Activated T-helper 17 cell treated with anti-CD3 and anti-CD28 coated beads, Interleukin-2, amount 50 U/mL, for 72 hours (primary cell): ENCODE measurements around the gene GRAMD2B. TPM values are rescaled to one million over a fixed set of nuclear protein-coding genes. Genes with fewer than 3 reads are reported as not detected.
A peak's percentile ranks its signal among the peaks of the same experiment; 100 is the strongest.

Experiments
- ATAC-seq: fragments of 150-1000 bp; cut with Tn5 transposase; replicated peaks from 2 replicates; pipeline ENCODE4 v1.10.0; 2021; ENCODE audit warnings: mild to moderate bottlenecking, moderate library complexity
- H3K27ac Mint-ChIP-seq: one replicate; pipeline ENCODE4 v1.8.0; 2022; ENCODE audit warnings: mixed read lengths
- H3K27me3 Mint-ChIP-seq: one replicate; pipeline ENCODE4 v1.8.0; 2022; ENCODE audit warnings: mixed read lengths
- H3K36me3 Mint-ChIP-seq: one replicate; pipeline ENCODE4 v1.8.0; 2022; ENCODE audit warnings: low read depth, mild to moderate bottlenecking, mixed read lengths
- H3K4me1 Mint-ChIP-seq: one replicate; pipeline ENCODE4 v1.8.0; 2022; ENCODE audit warnings: mixed read lengths
- H3K4me3 Mint-ChIP-seq: one replicate; pipeline ENCODE4 v1.8.0; 2022; ENCODE audit warnings: mild to moderate bottlenecking, mixed read lengths
- H3K9me3 Mint-ChIP-seq: one replicate; pipeline ENCODE4 v1.8.0; 2022; ENCODE audit warnings: mixed read lengths
- total RNA-seq, 2 donors: library from RNA; stranded (reverse); gene quantifications; one replicate each; pipeline ENCODE4 v1.2.3, GENCODE V29; 2022

Gene GRAMD2B
- total RNA-seq, 2 donors from 2014 or later: 8.0 to 11.8 TPM

DNA sequence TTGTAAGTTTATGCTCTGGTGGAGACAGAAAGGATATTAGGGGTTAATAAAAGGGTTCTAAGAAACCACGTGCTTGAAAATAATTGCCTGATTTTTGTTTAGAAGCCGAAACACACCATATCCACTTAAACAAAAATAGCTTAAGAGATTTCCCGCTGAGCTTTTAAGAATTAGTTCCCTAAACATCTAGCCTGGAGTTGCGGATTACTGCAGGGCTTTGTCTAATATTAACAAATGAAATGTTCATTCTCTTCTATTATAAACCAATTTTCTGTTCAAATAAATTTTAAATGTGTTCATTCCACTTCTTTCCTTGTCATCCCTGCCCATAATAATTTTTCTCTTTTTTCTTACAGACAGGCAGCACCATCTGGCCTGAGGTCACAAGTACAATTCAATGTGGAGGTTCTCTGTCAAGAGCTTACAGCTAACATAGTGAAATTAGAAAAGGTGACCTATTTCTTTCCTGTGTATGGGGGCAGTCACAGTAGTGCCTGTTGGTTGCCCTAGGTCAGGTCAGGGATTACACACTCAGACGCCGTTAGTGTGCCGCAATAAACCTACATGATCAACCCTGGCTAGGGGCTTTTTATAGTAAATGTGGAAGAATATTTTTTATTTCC is 65.3 kb downstream of the GRAMD2B start:
- H3K4me3 Mint-ChIP-seq: no peak overlapping the region
- H3K27ac Mint-ChIP-seq: no peak overlapping the region
- H3K9me3 Mint-ChIP-seq: no peaks in the 10 kb centered on the region
- peaks cover 97% of the 10 kb centered on the region for H3K36me3 Mint-ChIP-seq
- H3K27me3 Mint-ChIP-seq: no peaks in the 10 kb centered on the region
- ATAC-seq: no peak
- no peaks in the 10 kb centered on the region for H3K4me1 Mint-ChIP-seq

DNA sequence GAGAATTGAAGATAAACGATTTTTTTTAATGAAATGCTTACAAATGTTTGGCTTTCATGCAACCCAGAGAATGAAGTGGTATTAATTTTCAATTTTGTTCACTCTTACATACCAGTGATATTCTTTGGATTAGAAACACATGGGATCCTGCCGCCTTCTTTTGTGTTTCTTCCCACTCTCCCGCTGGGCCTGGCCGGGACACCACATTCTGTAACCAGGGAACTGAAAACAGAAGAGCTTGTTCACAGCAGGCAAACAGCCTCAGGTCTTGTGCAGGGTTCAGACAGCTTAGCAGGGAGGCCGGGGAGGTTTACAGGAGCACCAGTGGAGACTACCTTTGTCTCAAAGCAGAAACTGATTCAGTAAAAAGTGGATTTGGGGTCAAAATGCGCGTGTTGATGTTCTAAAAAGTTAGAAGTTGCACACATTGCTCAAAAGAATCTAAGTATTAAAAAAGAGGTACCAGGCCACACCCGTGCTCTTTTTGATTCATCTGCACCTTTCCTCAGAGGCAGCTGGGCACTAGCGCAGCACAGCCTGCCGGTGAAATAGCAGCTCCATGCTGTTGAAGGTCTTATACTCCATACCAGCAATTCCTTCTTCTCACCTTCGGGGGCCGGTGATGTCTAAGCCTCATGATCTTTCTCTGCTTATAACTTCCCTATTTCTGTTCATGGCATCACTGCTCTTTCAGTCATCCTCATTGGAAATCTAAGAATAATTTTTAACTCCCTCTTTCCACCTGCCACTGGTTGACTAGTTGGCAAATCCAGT is 67.1 kb downstream of the GRAMD2B start:
- H3K27me3 Mint-ChIP-seq: no peaks in the 10 kb centered on the region
- H3K27ac Mint-ChIP-seq: peak overlapping the region; percentile 6
- peaks cover 80% of the 10 kb centered on the region for H3K36me3 Mint-ChIP-seq
- no peak for ATAC-seq
- no peaks in the 10 kb centered on the region for H3K9me3 Mint-ChIP-seq
- no peaks in the 10 kb centered on the region for H3K4me1 Mint-ChIP-seq
- H3K4me3 Mint-ChIP-seq: no peak overlapping the region

- Mint-ChIP-seq H3K27me3 (no peaks in the 10 kb centered on the region), H3K4me3 (no peak overlapping the region), H3K27ac (no peak overlapping the region), H3K9me3 (no peaks in the 10 kb centered on the region), H3K36me3 (peaks cover 54% of the 10 kb centered on the region), H3K4me1 (no peaks in the 10 kb centered on the region)
- no peak for ATAC-seq
These were observed 69.7 kb downstream of the GRAMD2B start for GRCh38 chr5:126492939-126493338.

DNA sequence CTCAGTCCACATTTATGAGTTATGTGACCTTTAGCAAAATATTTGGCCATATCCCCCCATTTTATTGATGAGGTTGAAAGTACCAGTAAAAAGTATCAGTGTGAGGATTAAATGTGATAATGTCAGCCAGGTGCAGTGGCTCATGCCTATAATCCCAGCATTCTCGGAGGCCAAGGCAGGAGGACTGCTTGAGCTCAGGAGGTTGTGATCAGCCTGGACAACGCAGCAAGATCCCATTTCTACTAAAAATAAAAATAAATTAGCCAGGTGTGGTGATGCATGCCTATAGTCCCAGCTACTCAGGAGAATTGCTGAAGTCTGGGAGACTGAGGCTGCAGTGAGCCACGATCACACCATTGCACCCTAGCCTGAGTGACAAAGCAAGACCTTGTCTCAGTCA is 71.2 kb downstream of the GRAMD2B start:
- Mint-ChIP-seq H3K9me3 (no peaks in the 10 kb centered on the region), H3K36me3 (peaks cover 40% of the 10 kb centered on the region), H3K4me1 (no peaks in the 10 kb centered on the region), H3K27me3 (no peaks in the 10 kb centered on the region), H3K27ac (no peak overlapping the region), H3K4me3 (no peak overlapping the region)
- ATAC-seq: no peak

DNA sequence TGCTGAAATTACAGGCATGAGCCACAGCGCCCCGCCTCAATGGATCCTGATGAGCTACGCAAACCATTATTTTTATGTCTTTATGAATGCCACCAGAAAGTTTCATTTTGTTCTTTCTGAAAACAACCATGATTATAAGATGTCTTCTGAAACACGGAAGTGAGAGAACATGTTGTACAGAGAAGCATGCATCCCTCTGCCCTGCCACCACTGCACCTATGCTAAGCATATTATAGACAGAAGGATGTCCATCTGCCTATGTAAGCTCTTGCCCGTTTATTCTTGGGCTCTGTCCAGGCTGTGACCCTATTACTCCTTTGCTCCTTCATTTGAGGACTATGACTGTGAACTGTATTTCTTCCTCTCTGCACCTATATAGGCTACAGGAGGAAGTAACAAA is 74.3 kb downstream of the GRAMD2B start:
- H3K27ac Mint-ChIP-seq: no peak overlapping the region
- H3K27me3 Mint-ChIP-seq: no peaks in the 10 kb centered on the region
- H3K4me3 Mint-ChIP-seq: no peak overlapping the region
- H3K9me3 Mint-ChIP-seq: no peaks in the 10 kb centered on the region
- ATAC-seq: no peak
- peaks cover 9% of the 10 kb centered on the region for H3K36me3 Mint-ChIP-seq
- no peaks in the 10 kb centered on the region for H3K4me1 Mint-ChIP-seq

DNA sequence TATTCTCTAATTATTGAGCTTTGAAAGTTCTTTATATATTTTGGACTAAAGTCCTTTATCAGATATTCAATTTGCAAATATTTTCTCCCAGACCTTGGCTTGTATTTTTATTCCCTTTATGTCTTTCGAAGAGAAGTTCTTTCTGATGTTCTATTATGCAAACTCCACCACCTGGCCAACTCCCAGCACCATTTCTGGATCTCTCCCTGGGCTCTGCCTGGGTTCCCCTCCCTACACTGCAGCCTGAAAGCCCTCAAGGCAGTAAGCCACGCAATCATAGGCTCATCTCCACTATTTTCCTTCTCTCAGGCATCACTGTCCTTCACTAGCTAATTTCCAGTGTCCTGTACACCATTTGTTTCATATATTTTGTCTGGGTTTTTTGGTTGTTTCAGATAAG is 76.1 kb downstream of the GRAMD2B start:
- ATAC-seq: no peak
- no peaks in the 10 kb centered on the region for H3K27me3 Mint-ChIP-seq
- no peaks in the 10 kb centered on the region for H3K36me3 Mint-ChIP-seq
- no peak overlapping the region for H3K4me3 Mint-ChIP-seq
- no peak overlapping the region for H3K27ac Mint-ChIP-seq
- no peaks in the 10 kb centered on the region for H3K4me1 Mint-ChIP-seq
- H3K9me3 Mint-ChIP-seq: no peaks in the 10 kb centered on the region

DNA sequence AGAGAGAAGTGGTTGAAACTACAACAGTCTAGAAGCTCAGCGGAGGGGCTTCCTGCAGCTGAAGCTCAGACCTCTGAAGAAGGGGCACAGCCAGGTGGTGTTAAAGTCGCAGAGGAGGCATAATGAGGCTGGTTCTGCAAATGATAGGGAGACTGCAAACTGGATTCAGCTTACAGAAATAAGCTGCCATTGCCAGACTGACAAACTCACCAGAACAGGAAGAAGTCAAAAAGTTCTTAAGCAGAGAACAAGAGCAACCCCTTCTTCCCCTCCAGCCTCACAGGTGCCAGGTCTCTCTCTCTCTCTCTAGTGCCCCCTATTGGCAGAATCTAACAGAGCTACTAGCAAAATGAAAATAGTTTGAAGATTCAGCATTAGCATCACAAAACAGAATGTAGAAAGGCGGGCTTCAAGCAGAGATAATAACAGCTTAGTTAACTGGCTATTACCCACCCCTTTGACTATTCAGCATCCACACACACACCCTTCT is 76.7 kb downstream of the GRAMD2B start:
- no peaks in the 10 kb centered on the region for H3K36me3 Mint-ChIP-seq
- H3K4me1 Mint-ChIP-seq: no peaks in the 10 kb centered on the region
- H3K4me3 Mint-ChIP-seq: no peak overlapping the region
- H3K9me3 Mint-ChIP-seq: no peaks in the 10 kb centered on the region
- no peaks in the 10 kb centered on the region for H3K27me3 Mint-ChIP-seq
- no peak overlapping the region for H3K27ac Mint-ChIP-seq
- ATAC-seq: peak; percentile 27

DNA sequence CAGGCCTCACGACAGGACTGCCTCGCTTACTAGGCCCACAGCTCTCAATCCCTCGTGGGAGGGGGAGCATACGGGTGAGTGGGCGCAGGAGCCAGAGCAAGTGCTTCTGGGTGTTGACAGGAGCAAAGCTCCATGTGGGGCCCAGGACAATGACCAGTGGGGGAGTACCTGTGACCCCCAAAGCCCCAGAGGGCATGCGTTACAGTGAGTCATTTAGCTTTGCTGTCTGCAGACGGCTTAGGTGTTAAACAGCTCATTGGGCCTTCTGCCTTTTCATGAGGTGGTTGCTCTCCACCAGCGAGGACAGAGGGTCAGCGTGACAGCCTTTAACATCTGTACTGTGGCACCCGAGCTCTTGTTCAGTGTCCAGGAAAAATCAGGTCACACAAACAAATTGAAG is 78.2 kb downstream of the GRAMD2B start:
- Mint-ChIP-seq H3K27ac (no peak overlapping the region), H3K4me3 (no peak overlapping the region), H3K27me3 (no peaks in the 10 kb centered on the region), H3K9me3 (no peaks in the 10 kb centered on the region), H3K4me1 (no peaks in the 10 kb centered on the region), H3K36me3 (no peaks in the 10 kb centered on the region)
- ATAC-seq: no peak

DNA sequence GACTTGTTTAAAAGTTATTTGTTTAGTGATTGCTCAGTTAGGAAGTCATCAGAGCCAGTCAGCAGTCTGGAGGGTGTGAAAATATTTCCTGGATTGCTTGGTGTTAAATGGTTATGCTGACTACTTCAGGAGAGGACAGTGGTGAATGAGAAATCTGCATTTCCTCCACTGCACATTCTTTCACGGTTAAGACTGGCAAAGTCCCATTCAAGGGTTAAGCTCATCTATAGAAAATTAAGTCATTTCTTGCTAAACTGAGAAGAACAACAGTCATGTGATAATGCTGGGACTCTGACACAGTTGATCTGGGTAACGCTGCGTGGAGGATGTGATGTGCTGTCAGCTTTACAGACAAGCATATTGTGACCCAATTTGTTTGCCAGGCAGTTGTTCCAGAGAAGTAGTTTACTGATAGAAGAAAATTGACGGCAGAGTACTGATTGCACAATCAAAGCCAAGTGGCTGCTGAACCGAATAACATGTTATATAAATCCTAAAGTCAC is 80.4 kb downstream of the GRAMD2B start:
- Mint-ChIP-seq H3K36me3 (no peaks in the 10 kb centered on the region), H3K4me3 (peak overlapping the region; percentile 15), H3K4me1 (peaks cover 4% of the 10 kb centered on the region), H3K27ac (peak overlapping the region; percentile 67), H3K9me3 (no peaks in the 10 kb centered on the region), H3K27me3 (no peaks in the 10 kb centered on the region)
- peak; percentile 92 for ATAC-seq

- Mint-ChIP-seq H3K9me3 (peaks cover 3% of the 10 kb centered on the region), H3K4me1 (peaks cover 16% of the 10 kb centered on the region), H3K27me3 (no peaks in the 10 kb centered on the region), H3K4me3 (no peak overlapping the region), H3K27ac (no peak overlapping the region), H3K36me3 (no peaks in the 10 kb centered on the region)
- ATAC-seq: no peak
These were observed 82.9 kb downstream of the GRAMD2B start for GRCh38 chr5:126506079-126506478.

DNA sequence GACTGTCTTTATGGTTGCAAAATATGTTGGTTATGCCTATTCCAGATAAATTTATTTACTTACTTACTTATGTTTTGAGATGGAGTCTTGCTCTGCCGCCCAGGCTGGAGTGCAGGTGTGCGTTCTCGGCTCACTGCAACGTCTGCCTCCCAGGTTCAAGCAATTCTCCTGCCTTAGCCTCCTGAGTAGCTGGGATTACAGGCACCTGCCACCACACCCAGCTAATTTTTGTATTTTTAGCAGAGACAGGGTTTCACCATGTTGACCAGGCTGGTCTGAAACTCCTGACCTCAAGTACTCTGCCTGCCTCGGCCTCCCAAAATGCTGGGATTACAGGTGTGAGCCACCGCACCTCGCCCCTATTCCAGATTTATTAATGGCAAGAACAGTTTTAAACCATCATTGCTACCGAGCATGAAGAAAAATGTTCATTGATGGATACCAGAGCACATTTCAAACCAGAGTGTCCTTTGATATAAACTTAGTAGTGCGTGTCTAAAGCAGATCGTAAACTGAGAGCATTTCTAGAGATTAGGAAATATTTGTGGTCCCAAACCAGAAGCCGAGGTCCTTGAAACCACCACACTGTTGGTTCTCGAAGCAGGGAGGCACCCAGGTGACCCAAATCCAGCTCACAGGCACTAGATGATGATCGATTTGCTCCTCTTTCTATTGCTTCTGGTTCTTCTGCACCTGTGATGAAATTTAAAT is 85.2 kb downstream of the GRAMD2B start:
- Mint-ChIP-seq H3K27me3 (no peaks in the 10 kb centered on the region), H3K4me3 (peak overlapping the region; percentile 83), H3K4me1 (peaks cover 16% of the 10 kb centered on the region), H3K36me3 (no peaks in the 10 kb centered on the region), H3K27ac (peak overlapping the region; percentile 96), H3K9me3 (peaks cover 3% of the 10 kb centered on the region)
- ATAC-seq: peak; percentile 49

DNA sequence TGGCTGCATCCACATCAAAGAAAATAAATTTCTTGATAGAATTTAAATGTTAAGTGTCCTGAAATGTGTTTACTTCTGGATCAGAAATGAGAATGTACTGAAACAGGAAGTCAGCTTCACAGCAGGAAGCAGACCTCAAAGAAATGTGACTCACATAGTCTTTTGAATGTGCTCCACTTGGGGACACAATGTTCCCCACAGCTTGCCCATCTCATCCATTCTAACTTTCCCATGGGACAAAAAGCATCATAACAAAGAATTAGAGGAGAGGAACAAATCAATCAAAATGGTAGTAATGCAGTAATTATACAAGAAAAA is 85.7 kb downstream of the GRAMD2B start:
- Mint-ChIP-seq H3K36me3 (no peaks in the 10 kb centered on the region), H3K27me3 (no peaks in the 10 kb centered on the region), H3K9me3 (peaks cover 3% of the 10 kb centered on the region), H3K4me1 (peaks cover 16% of the 10 kb centered on the region), H3K4me3 (peak overlapping the region; percentile 83), H3K27ac (peak overlapping the region; percentile 96)
- peak; percentile 92 for ATAC-seq

DNA sequence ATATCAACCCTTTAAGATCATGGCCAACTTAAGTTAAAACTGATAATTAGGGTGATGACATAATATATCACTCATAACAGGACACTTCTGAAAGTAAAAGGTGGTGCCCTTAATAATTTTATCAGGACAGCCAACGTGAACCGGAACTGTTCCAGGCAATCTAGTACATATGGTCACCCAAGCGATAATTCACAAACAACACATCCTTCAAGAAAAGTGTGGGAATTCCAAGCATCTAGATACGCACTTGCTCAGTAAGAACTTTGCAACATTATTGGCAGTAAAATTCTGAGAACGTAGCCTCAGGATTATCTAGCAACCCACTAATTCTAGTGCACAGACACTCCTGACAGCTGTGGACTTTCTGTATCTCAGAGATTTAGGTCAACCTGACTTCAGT is 86.1 kb downstream of the GRAMD2B start:
- H3K9me3 Mint-ChIP-seq: peaks cover 3% of the 10 kb centered on the region
- peak overlapping the region; percentile 83 for H3K4me3 Mint-ChIP-seq
- H3K27me3 Mint-ChIP-seq: no peaks in the 10 kb centered on the region
- no peak for ATAC-seq
- H3K27ac Mint-ChIP-seq: peak overlapping the region; percentile 96
- peaks cover 16% of the 10 kb centered on the region for H3K4me1 Mint-ChIP-seq
- H3K36me3 Mint-ChIP-seq: no peaks in the 10 kb centered on the region

GRCh38 chr5:126511961-126512360 is 88.8 kb downstream of the GRAMD2B start:
- ATAC-seq: no peak
- H3K4me3 Mint-ChIP-seq: no peak overlapping the region
- H3K4me1 Mint-ChIP-seq: peaks cover 16% of the 10 kb centered on the region
- no peaks in the 10 kb centered on the region for H3K27me3 Mint-ChIP-seq
- H3K27ac Mint-ChIP-seq: no peak overlapping the region
- H3K36me3 Mint-ChIP-seq: no peaks in the 10 kb centered on the region
- H3K9me3 Mint-ChIP-seq: peaks cover 3% of the 10 kb centered on the region

GRCh38 chr5:126512451-126512850 is 89.2 kb downstream of the GRAMD2B start:
- peaks cover 3% of the 10 kb centered on the region for H3K9me3 Mint-ChIP-seq
- no peaks in the 10 kb centered on the region for H3K36me3 Mint-ChIP-seq
- no peak for ATAC-seq
- H3K4me3 Mint-ChIP-seq: no peak overlapping the region
- no peak overlapping the region for H3K27ac Mint-ChIP-seq
- H3K27me3 Mint-ChIP-seq: no peaks in the 10 kb centered on the region
- H3K4me1 Mint-ChIP-seq: peaks cover 16% of the 10 kb centered on the region
